Measurements from ENCODE around the gene ANO2.
"Not testable (repeated sequence)": the region's sequence is repeated elsewhere in the genome, so short reads cannot be mapped to it uniquely, and the experiment has no call there.

Gene ANO2

GRCh38 chr12:5882511-5883190, 62.4 kb downstream of the ANO2 start:
- no peak for DNase-seq

DNA sequence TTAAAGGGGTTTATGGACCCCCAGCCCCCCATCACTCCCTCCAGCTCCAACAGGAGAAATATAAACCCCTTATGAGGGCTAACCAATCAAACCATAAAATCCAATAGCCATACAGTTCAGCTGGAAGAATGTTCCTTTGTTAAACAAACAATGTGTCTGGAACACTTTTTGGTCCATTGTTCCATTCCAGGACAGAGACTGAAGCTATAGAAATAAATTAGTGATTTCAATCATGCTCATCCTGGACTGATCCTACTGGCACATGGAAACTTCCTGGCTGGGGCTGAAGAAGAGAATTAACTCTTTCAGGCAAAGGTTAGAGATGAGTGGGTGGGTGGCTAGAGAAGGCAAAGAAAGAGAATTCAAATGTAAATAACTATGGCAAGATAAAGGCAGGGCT, 63.4 kb downstream of the ANO2 start:
- DNase-seq = no peak

GRCh38 chr12:5881101-5881606, 63.9 kb downstream of the ANO2 start:
- no peak for DNase-seq

- DNase-seq = no peak
Observed at GRCh38 chr12:5875851-5876250, 69.2 kb downstream of the ANO2 start.

GRCh38 chr12:5874514-5874913, 70.5 kb downstream of the ANO2 start:
- DNase-seq = no peak

- DNase-seq = no peak
Observed at GRCh38 chr12:5873281-5873919, 71.7 kb downstream of the ANO2 start.

- DNase-seq = no peak
Observed at GRCh38 chr12:5872745-5873144, 72.3 kb downstream of the ANO2 start.

DNA sequence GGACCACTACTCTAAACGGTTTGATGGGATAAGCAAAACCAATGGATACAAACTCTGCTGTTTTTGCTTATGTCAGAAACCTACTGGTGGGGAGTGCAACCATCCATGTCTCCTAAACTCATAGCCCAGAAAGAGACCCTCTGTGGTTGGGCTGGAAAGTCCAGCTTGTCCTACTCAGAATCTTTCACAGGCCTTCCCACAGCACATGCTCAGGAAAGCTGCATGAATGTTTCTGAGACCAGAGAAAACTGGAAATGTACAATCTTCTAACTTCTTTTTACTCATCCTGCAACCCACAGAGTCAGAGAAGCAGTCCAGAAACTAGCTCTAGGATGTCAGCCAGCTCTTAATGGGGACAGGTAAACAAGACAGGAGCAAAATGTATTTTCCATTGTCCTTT, 73.3 kb downstream of the ANO2 start:
- no peak for DNase-seq

GRCh38 chr12:5870183-5870582, 74.9 kb downstream of the ANO2 start:
- DNase-seq = no peak

GRCh38 chr12:5868625-5869295, 76.3 kb downstream of the ANO2 start:
- no peak for DNase-seq

- no peak for DNase-seq
Observed at GRCh38 chr12:5865397-5865796, 79.7 kb downstream of the ANO2 start.

- no peak for DNase-seq
Observed at GRCh38 chr12:5864972-5865371, 80.1 kb downstream of the ANO2 start.

DNA sequence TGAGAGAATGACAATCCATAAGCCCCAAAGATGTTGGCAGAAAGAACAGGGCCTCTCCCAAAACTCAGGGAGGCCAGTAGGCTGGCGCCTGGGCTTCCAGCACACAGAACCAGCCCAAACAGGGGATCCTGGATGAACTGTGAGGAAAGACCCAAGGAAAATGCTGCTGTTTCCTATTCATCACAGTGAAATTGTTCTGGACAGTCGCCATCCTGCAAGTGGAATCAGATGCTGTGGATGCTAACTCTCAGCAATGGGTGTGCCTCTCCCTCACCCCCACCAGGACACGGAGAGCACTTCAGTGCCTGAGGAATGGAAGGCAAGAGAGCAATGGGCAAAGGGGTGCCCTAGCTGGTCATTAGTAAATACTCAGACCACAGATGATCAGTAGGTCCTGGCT, 80.8 kb downstream of the ANO2 start:
- no peak for DNase-seq

GRCh38 chr12:5861416-5861815, 83.6 kb downstream of the ANO2 start:
- no peak for DNase-seq

- no peak for DNase-seq
Observed at GRCh38 chr12:5856692-5857091, 88.4 kb downstream of the ANO2 start.

GRCh38 chr12:5846950-5847349, 98.1 kb downstream of the ANO2 start:
- no peak for DNase-seq

DNA sequence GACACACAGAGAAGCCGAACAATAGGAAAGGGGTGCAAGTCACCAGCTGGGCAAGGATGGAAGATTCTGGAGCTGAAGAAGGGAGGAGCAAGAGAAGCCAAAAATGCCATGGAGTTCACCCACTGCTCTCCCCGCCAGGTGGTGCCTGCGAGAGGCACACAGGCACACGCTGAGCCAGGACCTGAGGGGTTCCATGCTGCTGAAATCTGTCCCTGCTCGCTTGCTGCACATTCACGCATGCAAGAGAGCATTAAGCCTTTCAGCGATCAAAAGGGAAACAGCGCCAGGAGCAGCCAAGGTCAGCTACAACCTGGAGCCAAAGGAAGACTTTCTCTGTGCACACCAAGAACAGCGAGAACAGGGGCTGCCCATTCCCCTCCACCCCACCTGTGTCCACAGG, 104.1 kb downstream of the ANO2 start:
- DNase-seq = no peak

GRCh38 chr12:5830111-5830510, 114.9 kb downstream of the ANO2 start:
- DNase-seq = no peak

- no peak for DNase-seq
Observed at GRCh38 chr12:5827591-5827990, 117.5 kb downstream of the ANO2 start.

- DNase-seq = not testable (repeated sequence)
Observed at GRCh38 chr12:5825761-5826160, 119.3 kb downstream of the ANO2 start.

GRCh38 chr12:5818877-5819276, 126.2 kb downstream of the ANO2 start:
- DNase-seq = not testable (repeated sequence)

GRCh38 chr12:5817246-5817645, 127.8 kb downstream of the ANO2 start:
- DNase-seq = no peak

DNA sequence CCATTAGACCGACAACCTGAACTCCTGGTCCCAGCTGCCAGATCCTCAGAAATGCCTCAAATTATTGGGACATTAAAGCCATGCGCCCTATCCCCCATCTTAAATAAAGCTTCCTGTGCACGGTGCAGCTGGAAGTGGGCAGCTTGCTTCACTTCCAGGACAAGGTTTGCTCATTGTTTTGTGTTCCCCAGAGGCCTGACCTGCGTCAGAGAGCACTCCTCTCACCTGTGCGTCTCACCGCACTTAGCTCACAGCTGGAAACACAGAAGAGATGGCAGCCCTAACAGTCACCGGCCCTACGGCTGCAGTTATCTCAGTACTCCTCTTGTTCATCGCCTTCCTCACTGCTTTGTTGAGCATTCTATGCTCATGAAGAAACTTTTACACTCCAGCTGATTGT, 135.5 kb downstream of the ANO2 start:
- no peak for DNase-seq

GRCh38 chr12:5808981-5809380, 136.1 kb downstream of the ANO2 start:
- no peak for DNase-seq
